HepG2 (cell line): Measurements from ENCODE around the gene STOM. TPM values are rescaled to one million over a fixed set of nuclear protein-coding genes. Genes with fewer than 3 reads are reported as not detected.

ENCODE experiments used
- ATAC-seq: fragments of 200-7000 bp; cut with Tn5 transposase; 3 replicates; pipeline ENCODE4 v1.9.1; 2020; ENCODE audit warnings: mild to moderate bottlenecking, moderate library complexity
- BruUV-seq: library from RNA; stranded (reverse); fragments of 400-500 nt; replicated peaks from 2 replicates; lab custom pipeline; 2021; lab: Mats Ljungman, UMichigan
- CTCF ChIA-PET: fragments of 300-600 bp; formaldehyde crosslinking; extraction: SDS; loops from one replicate; lab custom pipeline; 2021; ENCODE audit warnings: low total read pairs, inconsistent platforms, low intra/inter-chr PET ratio; lab: Yijun Ruan, JAX
- POLR2A ChIA-PET: fragments of 350-600 bp; sonication (Branson Sonifier 250); formaldehyde crosslinking; loops from one replicate; lab custom pipeline; 2020; ENCODE audit warnings: antibody characterized with exemption, inconsistent platforms; lab: Yijun Ruan, JAX
- DNase-seq: peaks from one replicate; pipeline ENCODE4 v3.0.0-alpha.2; 2015; ENCODE audit warnings: low spot score
- FAIRE-seq: peaks from 3 replicates; lab custom pipeline; 2011; peaks lifted over from hg19 to GRCh38; lab: Jason Lieb, UNC
- H2AFZ ChIP-seq: one replicate; pipeline ENCODE4 v1.6.1; 2011; ENCODE audit warnings: low read length, inconsistent platforms
- H3K27ac ChIP-seq: fragments of 300-600 bp; 3 replicates; pipeline ENCODE4 v1.8.0; 2011; ENCODE audit warnings: mixed run types, mild to moderate bottlenecking, mixed read lengths, low read length, inconsistent platforms; ENCODE audit not compliant: insufficient read depth; ENCODE audit errors: extremely low read length
- H3K27me3 ChIP-seq, 2 experiments: fragments of 200-600 bp in 1 of 2; 2 replicates in 1 of 2; 3 replicates in 1 of 2; pipeline versions ENCODE4 v1.6.0 to v1.8.0; 2011; ENCODE audit warnings: low read length in 2 of 2, mild to moderate bottlenecking in 2 of 2, moderate library complexity in 2 of 2, inconsistent platforms in 1 of 2; ENCODE audit not compliant: insufficient read depth in 2 of 2, control insufficient read depth in 1 of 2
- H3K36me3 ChIP-seq, 2 experiments: fragments of 200-600 bp in 1 of 2; replicated peaks in 1 of 2; 2 replicates in 1 of 2; 3 replicates in 1 of 2; pipeline versions ENCODE4 v1.5.1 to v1.8.0; 2011; ENCODE audit warnings: low read length in 2 of 2, inconsistent platforms in 1 of 2; ENCODE audit not compliant: insufficient read depth in 2 of 2, control insufficient read depth in 1 of 2
- H3K4me1 ChIP-seq: 2 replicates; pipeline ENCODE4 v1.5.1; 2012; ENCODE audit warnings: low read length, inconsistent platforms; ENCODE audit not compliant: insufficient read depth
- H3K4me2 ChIP-seq: 2 replicates; pipeline ENCODE4 v1.6.0; 2011; ENCODE audit warnings: low read depth, low read length, inconsistent platforms
- H3K4me3 ChIP-seq, 3 experiments: fragments of 200-600 bp in 1 of 3; sonication (generic), shearing (Covaris generic) in 1 of 3; replicated peaks in 1 of 3; 2 replicates each; pipeline ENCODE4 v1.5.1; 2011 to 2016; ENCODE audit warnings: low read length in 3 of 3, inconsistent platforms in 2 of 3, low read depth in 2 of 3, mild to moderate bottlenecking in 2 of 3, control low read depth in 1 of 3, mixed read lengths in 1 of 3; ENCODE audit not compliant: insufficient read depth in 1 of 3
- H3K79me2 ChIP-seq: one replicate; pipeline ENCODE4 v1.6.1; 2011; ENCODE audit warnings: low read length, inconsistent platforms; ENCODE audit not compliant: insufficient read depth
- H3K9ac ChIP-seq: 2 replicates; pipeline ENCODE4 v1.6.0; 2011; ENCODE audit warnings: mild to moderate bottlenecking, low read depth, low read length, inconsistent platforms; ENCODE audit not compliant: insufficient read depth
- H3K9me3 ChIP-seq: 2 replicates; pipeline ENCODE4 v1.5.1; 2012; ENCODE audit warnings: mild to moderate bottlenecking, low read length
- H4K20me1 ChIP-seq: 2 replicates; pipeline ENCODE4 v1.6.0; 2011; ENCODE audit warnings: inconsistent platforms, mild to moderate bottlenecking, low read length, moderate library complexity; ENCODE audit not compliant: insufficient read depth
- AHR ChIP-seq: IDR thresholded peaks from 2 replicates; pipeline ENCODE4 v1.6.1; 2018; ENCODE audit warnings: missing genetic modification reagents, missing compliant biosample characterization
- CEBPG ChIP-seq: IDR thresholded peaks from 2 replicates; pipeline ENCODE4 v1.6.1; 2016
- GATA4 ChIP-seq: sonication (generic); IDR thresholded peaks from 2 replicates; pipeline ENCODE4 v1.6.1; 2016; ENCODE audit warnings: antibody characterized with exemption, low read depth, borderline replicate concordance
- GLMP ChIP-seq: sonication (generic); formaldehyde crosslinking; IDR thresholded peaks from 2 replicates; pipeline ENCODE4 v1.9.0; 2021; ENCODE audit warnings: missing genetic modification reagents, mild to moderate bottlenecking, borderline replicate concordance
- HNRNPH1 ChIP-seq: fragments of 200-400 bp; formaldehyde crosslinking; optimal IDR thresholded peaks from 2 replicates; pipeline ENCODE3; 2017; ENCODE audit warnings: mild to moderate bottlenecking, low read depth, low read length
- HNRNPL ChIP-seq: fragments of 200-400 bp; formaldehyde crosslinking; IDR thresholded peaks from 2 replicates; pipeline ENCODE4 v1.6.1; 2017; ENCODE audit warnings: mild to moderate bottlenecking, low read depth, low read length
- MED13 ChIP-seq: sonication (generic); formaldehyde crosslinking; IDR thresholded peaks from 2 replicates; pipeline ENCODE4 v1.5.0; 2020; ENCODE audit warnings: missing genetic modification reagents
- MIER3 ChIP-seq: IDR thresholded peaks from 2 replicates; pipeline ENCODE4 v1.6.1; 2016; ENCODE audit warnings: missing compliant biosample characterization, borderline replicate concordance
- RERE ChIP-seq: IDR thresholded peaks from 2 replicates; pipeline ENCODE4 v1.6.1; 2016; ENCODE audit warnings: low read depth, missing genetic modification reagents, missing compliant biosample characterization
- USF2 ChIP-seq, 2 experiments: sonication (generic) in 1 of 2; formaldehyde crosslinking in 1 of 2; IDR thresholded peaks; 2 replicates each; pipeline versions ENCODE4 v1.5.1 to v1.6.1; 2011 to 2020; ENCODE audit warnings: borderline replicate concordance in 1 of 2, low read depth in 1 of 2, low read length in 1 of 2, mild to moderate bottlenecking in 1 of 2, missing genetic modification reagents in 1 of 2, moderate library complexity in 1 of 2
- ZBTB39 ChIP-seq: sonication (generic); formaldehyde crosslinking; IDR thresholded peaks from 2 replicates; pipeline ENCODE4 v1.5.0; 2020; ENCODE audit warnings: missing genetic modification reagents
- ZNF589 ChIP-seq: sonication (generic); formaldehyde crosslinking; conservative IDR thresholded peaks from 2 replicates; pipeline ENCODE4 v1.8.0; 2022; ENCODE audit warnings: mild to moderate bottlenecking, moderate library complexity, missing genetic modification reagents
- ZNF629 ChIP-seq: sonication (generic); formaldehyde crosslinking; conservative IDR thresholded peaks from 2 replicates; pipeline ENCODE4 v1.5.0; 2020; ENCODE audit warnings: missing genetic modification reagents
- ZNF660 ChIP-seq: sonication (generic); formaldehyde crosslinking; IDR thresholded peaks from 2 replicates; pipeline ENCODE4 v1.5.1; 2020; ENCODE audit warnings: mild to moderate bottlenecking, low read depth, missing genetic modification reagents, borderline replicate concordance
- WGBS: methylation state at CpG from one replicate; pipeline ENCODE4 v1.1.6; 2017; ENCODE audit warnings: low lambda C conversion rate; 5-methylcytosine and 5-hydroxymethylcytosine counted together
- in situ Hi-C: cut with HindIII; loops from 2 replicates; pipeline ENCODE4 v1.10.0; 2017; ENCODE audit warnings: low pct_unique_long_range_greater_than_20kb; ENCODE audit not compliant: extremely low pct_ligation_motif_present
- intact Hi-C: fragments of 100-400 bp; cut with micrococcal nuclease; formaldehyde crosslinking; loops from one replicate; pipeline ENCODE4 v1.10.0; 2022; ENCODE audit not compliant: unreplicated experiment
- polyA plus RNA-seq, 8 experiments: library from polyadenylated mRNA; depleted of rRNA in 3 of 8; stranded (reverse) in 7 of 8; unstranded in 1 of 8; fragments of >200 nt; fragmentation: Illumina TruSeq in 4 of 8; extraction: Trizol in 4 of 8; gene quantifications; 2 replicates each; pipeline versions ENCODE4 v1.2.1 to v1.2.3, GENCODE V29; 2011 to 2016; ENCODE audit warnings: low read depth in 4 of 8, missing spikeins in 1 of 8, mixed read lengths in 1 of 8; ENCODE audit not compliant: insufficient read depth in 1 of 8
- total RNA-seq, 5 experiments: library from RNA; depleted of rRNA; stranded (reverse); fragments of >200 nt; fragmentation: Illumina TruSeq; extraction: Trizol; gene quantifications; 2 replicates each; pipeline ENCODE4 v1.2.3, GENCODE V29; 2016; ENCODE audit warnings: low read depth in 1 of 5

The STOM gene
- total and polyA plus RNA-seq, 2 of the 13 experiments (the other 11 are each of a cell fraction or from before 2014, with no cell fraction given): 43.6 to 165 TPM

- DNase-seq (peak; percentile 5), FAIRE-seq (no peak), ATAC-seq (no peak)
- Histone ChIP-seq H3K9ac (no peak overlapping the region), H3K9me3 (no peaks in the 10 kb centered on the region), H3K79me2 (no peaks in the 10 kb centered on the region), H3K4me1 (no peaks in the 10 kb centered on the region), H4K20me1 (no peaks in the 10 kb centered on the region), H3K27me3 (peaks cover 0 to 3% of the 10 kb centered on the region in 2 experiments; a peak in 1 of 5 replicates), H3K36me3 (no peaks in the 10 kb centered on the region), H3K4me2 (no peak overlapping the region), H3K4me3 (no peak overlapping the region), H3K27ac (no peak overlapping the region), H2AFZ (no peak overlapping the region)
- ChIA-PET POLR2A (interaction anchor here (0.7 to 2.2 kb wide), 2 partner anchors 79 to 100 kb away, joined by 3 to 9 read pairs; no protein-coding TSS in a partner anchor), CTCF (interaction anchor here (5.9 kb wide), 1 partner anchor 77 kb away, joined by 133 read pairs; no protein-coding TSS in a partner anchor)
- in situ Hi-C loops: loop anchor here (5.0 kb wide), 2 partner anchors 81 to 176 kb away; no protein-coding TSS in a partner anchor
- intact Hi-C loops: no loop called here
- WGBS: 52% methylated on average over 4 of the region's 5 CpGs
- BruUV-seq: no TSS peak
- no peak for TF ChIP-seq HNRNPL
- no peak for TF ChIP-seq ZNF589 (CRISPR knock-in tag)
- TF ChIP-seq MIER3 (CRISPR knock-in tag): no peak
- no peak for TF ChIP-seq MED13 (CRISPR knock-in tag)
- TF ChIP-seq GLMP: no peak
- no peak for TF ChIP-seq CEBPG
- no peak for TF ChIP-seq USF2 (IDR thresholded peaks at IDR 0.05; ENCODE audit: low read depth, low read length)
- TF ChIP-seq USF2 (CRISPR knock-in tag; IDR thresholded peaks at IDR 0.05; ENCODE audit: borderline replicate concordance): no peak
- no peak for TF ChIP-seq AHR
- TF ChIP-seq GATA4: no peak
- no peak for TF ChIP-seq ZNF660
- no peak for TF ChIP-seq ZNF629 (CRISPR knock-in tag)
- TF ChIP-seq HNRNPH1: no peak
- no peak for TF ChIP-seq ZBTB39 (CRISPR knock-in tag)
- no peak for TF ChIP-seq RERE (CRISPR knock-in tag)
Measured at GRCh38 chr9:121398374-121398773, 28.3 kb upstream of the STOM start.
